Esophagus (tissue), 2 donors: ENCODE measurements around the gene DLX1. TPM values are rescaled to one million over a fixed set of nuclear protein-coding genes. Genes with fewer than 3 reads are reported as not detected.
"Not testable (repeated sequence)": the region's sequence is repeated elsewhere in the genome, so short reads cannot be mapped to it uniquely, and the experiment has no call there.

Experiments
- H3K27ac ChIP-seq, 2 donors: one replicate each; pipeline ENCODE4 v1.5.1; 2013; ENCODE audit warnings: low read depth in 2 of 2, mild to moderate bottlenecking in 2 of 2, inconsistent platforms in 1 of 2, low read length in 1 of 2, moderate library complexity in 1 of 2
- H3K27me3 ChIP-seq, 2 donors: one replicate each; pipeline ENCODE4 v1.6.1; 2013; ENCODE audit warnings: low read length in 2 of 2, control low read depth in 1 of 2, mild to moderate bottlenecking in 1 of 2; ENCODE audit not compliant: insufficient read depth in 2 of 2, control insufficient read depth in 1 of 2
- H3K36me3 ChIP-seq, 2 donors: one replicate each; pipeline ENCODE4 v1.6.1; 2013; ENCODE audit warnings: low read length in 1 of 2; ENCODE audit not compliant: control insufficient read depth in 2 of 2, insufficient read depth in 2 of 2
- H3K4me1 ChIP-seq, 2 donors: one replicate each; pipeline ENCODE4 v1.6.1; 2013; ENCODE audit warnings: low read length in 1 of 2; ENCODE audit not compliant: control insufficient read depth in 2 of 2, insufficient read depth in 2 of 2
- H3K4me3 ChIP-seq, 2 donors: one replicate each; pipeline ENCODE4 v1.5.1; 2013; ENCODE audit warnings: low read length in 2 of 2, mild to moderate bottlenecking in 2 of 2, low read depth in 1 of 2, moderate library complexity in 1 of 2
- H3K9me3 ChIP-seq, 2 donors: one replicate each; pipeline ENCODE4 v1.6.1; 2013; ENCODE audit warnings: mild to moderate bottlenecking in 2 of 2, low read depth in 1 of 2, low read length in 1 of 2, moderate library complexity in 1 of 2; ENCODE audit not compliant: control insufficient read depth in 2 of 2, insufficient read depth in 1 of 2
- WGBS, 2 donors: extraction: QIAGEN DNeasy Blood & Tissue Kit; methylation state at CpG; one replicate each; pipeline ENCODE4 v1.1.7; 2013; 5-methylcytosine and 5-hydroxymethylcytosine counted together
- polyA plus RNA-seq, 2 donors: library from polyadenylated mRNA; stranded (reverse); fragments of 200-250 nt; gene quantifications; one replicate each; pipeline ENCODE4 v1.2.3, GENCODE V29; 2013
- donor health status: healthy with polysubstance abuse.
- donor health status: Bipolar disorder and iron deficiency.

The DLX1 gene
- polyA plus RNA-seq, 2 donors: 0.02 to 0.06 TPM

- H3K27me3 ChIP-seq: no peaks in the 10 kb centered on the region
- H3K9me3 ChIP-seq: no peaks in the 10 kb centered on the region
- H3K36me3 ChIP-seq: no peaks in the 10 kb centered on the region
- no peak overlapping the region for H3K4me3 ChIP-seq
- no peaks in the 10 kb centered on the region for H3K4me1 ChIP-seq
- no peak overlapping the region for H3K27ac ChIP-seq
- 89 to 93% methylated on average over 6 of the region's 6 CpGs for WGBS, 2 donors
Observed at GRCh38 chr2:172048508-172049503, 36.5 kb upstream of the DLX1 start.

GRCh38 chr2:172049567-172050120 is 35.7 kb upstream of the DLX1 start:
- no peaks in the 10 kb centered on the region for H3K27me3 ChIP-seq
- no peaks in the 10 kb centered on the region for H3K4me1 ChIP-seq
- no peak overlapping the region for H3K4me3 ChIP-seq
- WGBS, 2 donors: 92 to 97% methylated on average over 2 of the region's 2 CpGs
- no peaks in the 10 kb centered on the region for H3K36me3 ChIP-seq
- H3K27ac ChIP-seq: no peak overlapping the region
- no peaks in the 10 kb centered on the region for H3K9me3 ChIP-seq

- Histone ChIP-seq H3K27ac (no peak overlapping the region), H3K4me3 (no peak overlapping the region), H3K27me3 (no peaks in the 10 kb centered on the region), H3K4me1 (no peaks in the 10 kb centered on the region), H3K36me3 (no peaks in the 10 kb centered on the region), H3K9me3 (no peaks in the 10 kb centered on the region)
- WGBS, 2 donors: 88 to 94% methylated on average over 1 of the region's 1 CpG
Observed at GRCh38 chr2:172050479-172051125, 34.7 kb upstream of the DLX1 start.

GRCh38 chr2:172052000-172052983 is 33.0 kb upstream of the DLX1 start:
- Histone ChIP-seq H3K27me3 (no peaks in the 10 kb centered on the region), H3K4me1 (no peaks in the 10 kb centered on the region), H3K9me3 (no peaks in the 10 kb centered on the region), H3K36me3 (no peaks in the 10 kb centered on the region), H3K27ac (no peak overlapping the region), H3K4me3 (no peak overlapping the region)
- WGBS, 2 donors: 48 to 63% methylated on average over 4 of the region's 4 CpGs

GRCh38 chr2:172053486-172053885 is 31.8 kb upstream of the DLX1 start:
- Histone ChIP-seq H3K4me1 (no peaks in the 10 kb centered on the region), H3K9me3 (no peaks in the 10 kb centered on the region), H3K4me3 (no peak overlapping the region), H3K36me3 (no peaks in the 10 kb centered on the region), H3K27me3 (no peaks in the 10 kb centered on the region), H3K27ac (no peak overlapping the region)
- 89 to 92% methylated on average over 1 of the region's 1 CpG for WGBS, 2 donors

- Histone ChIP-seq H3K36me3 (no peaks in the 10 kb centered on the region), H3K4me3 (no peak overlapping the region), H3K27ac (no peak overlapping the region), H3K4me1 (no peaks in the 10 kb centered on the region), H3K9me3 (no peaks in the 10 kb centered on the region), H3K27me3 (no peaks in the 10 kb centered on the region)
- 91 to 93% methylated on average over 2 of the region's 2 CpGs for WGBS, 2 donors
Observed at GRCh38 chr2:172056293-172056692, 29.0 kb upstream of the DLX1 start.

GRCh38 chr2:172058660-172059059 is 26.6 kb upstream of the DLX1 start:
- H3K4me3 ChIP-seq: no peak overlapping the region
- no peak overlapping the region for H3K27ac ChIP-seq
- no peaks in the 10 kb centered on the region for H3K36me3 ChIP-seq
- H3K9me3 ChIP-seq: no peaks in the 10 kb centered on the region
- H3K4me1 ChIP-seq: no peaks in the 10 kb centered on the region
- 95 to 98% methylated on average over 5 of the region's 5 CpGs for WGBS, 2 donors
- H3K27me3 ChIP-seq: no peaks in the 10 kb centered on the region

- H3K36me3 ChIP-seq, H3K4me3 ChIP-seq, H3K27ac ChIP-seq, H3K9me3 ChIP-seq, H3K27me3 ChIP-seq, H3K4me1 ChIP-seq: not testable (repeated sequence)
- 98% methylated on average over 5 of the region's 5 CpGs for WGBS, 2 donors
Observed at GRCh38 chr2:172060118-172060517, 25.2 kb upstream of the DLX1 start.
